Effector CD8-positive, alpha-beta T cell (primary cell): ENCODE results near the gene A3GALT2.

Source experiments
- DNase-seq: peaks from one replicate; lab custom pipeline; 2025; lab: John Stamatoyannopoulos, UW

The A3GALT2 gene

DNA sequence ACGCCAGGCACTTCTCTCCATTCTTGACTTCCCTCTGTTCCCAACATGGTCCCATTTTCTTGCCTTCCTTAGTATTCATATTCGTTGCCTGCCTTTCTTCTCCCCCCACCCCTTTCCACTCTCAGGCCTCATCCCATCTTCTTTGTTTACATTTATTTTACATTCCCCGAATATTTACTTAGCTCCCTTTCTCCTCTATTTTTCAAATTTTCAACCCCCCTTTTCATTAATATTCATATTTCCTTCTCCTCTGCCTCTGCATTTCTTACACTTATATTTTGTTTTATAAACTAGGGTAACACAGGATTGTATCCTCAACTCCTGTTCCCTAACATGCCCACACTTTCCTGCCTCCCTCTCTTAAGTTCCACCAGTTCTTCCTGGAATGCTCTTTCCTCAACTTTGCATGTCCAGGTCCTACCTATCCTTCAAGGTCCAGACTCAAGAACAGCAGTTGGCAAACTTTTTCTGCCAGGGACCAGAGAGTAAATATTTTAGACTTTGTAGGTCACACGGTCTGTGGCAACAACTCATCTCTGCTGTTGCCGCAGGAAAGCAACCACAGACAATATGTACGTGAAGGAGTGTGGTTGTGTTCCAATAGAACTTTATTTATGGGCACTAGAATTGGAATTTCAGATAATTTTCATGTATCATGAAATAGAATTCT lies 29.8 kb upstream of the A3GALT2 start:
- DNase-seq = no peak

DNA sequence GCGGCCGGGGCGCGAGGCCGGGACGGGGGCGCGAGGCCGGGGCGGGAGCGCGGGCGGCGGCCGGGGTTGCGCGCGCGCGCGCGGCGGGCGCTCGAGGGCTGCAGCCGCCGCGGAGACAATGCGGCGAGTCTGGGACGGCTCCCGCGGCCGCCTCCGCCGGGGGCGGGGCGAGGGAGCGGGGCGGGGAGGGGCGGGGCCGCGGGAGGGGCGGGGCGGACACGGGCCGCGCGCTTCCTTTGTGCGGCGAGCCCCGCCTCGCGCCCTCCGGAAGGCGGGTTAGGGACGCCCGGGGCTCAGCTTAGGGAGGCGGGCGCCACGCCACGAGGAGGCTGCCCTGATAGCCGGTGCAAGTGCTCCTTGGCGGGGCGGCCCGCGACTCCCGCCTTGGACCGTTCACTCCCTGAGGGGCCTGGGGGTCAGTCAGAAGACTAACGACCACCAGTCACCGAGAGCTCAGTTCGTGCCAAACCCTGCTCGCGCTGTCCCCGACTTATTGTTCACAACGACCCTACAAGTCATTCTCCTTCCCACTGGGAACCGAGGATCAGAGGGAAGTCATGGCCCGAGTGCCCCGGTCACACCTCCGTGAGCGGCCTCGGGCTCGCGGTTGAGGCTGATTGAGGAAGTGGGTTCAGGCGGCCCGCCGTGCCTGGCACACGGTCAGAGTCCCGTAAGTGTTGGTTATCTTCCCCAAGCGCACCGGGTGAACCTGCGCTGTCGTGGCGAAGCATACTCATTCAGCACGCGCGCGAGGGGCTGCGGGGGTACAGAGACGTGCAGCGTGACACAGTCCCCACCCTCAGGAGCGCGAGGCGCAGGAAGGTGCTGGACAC lies 29.1 kb upstream of the A3GALT2 start:
- DNase-seq = peak; percentile 67

DNA sequence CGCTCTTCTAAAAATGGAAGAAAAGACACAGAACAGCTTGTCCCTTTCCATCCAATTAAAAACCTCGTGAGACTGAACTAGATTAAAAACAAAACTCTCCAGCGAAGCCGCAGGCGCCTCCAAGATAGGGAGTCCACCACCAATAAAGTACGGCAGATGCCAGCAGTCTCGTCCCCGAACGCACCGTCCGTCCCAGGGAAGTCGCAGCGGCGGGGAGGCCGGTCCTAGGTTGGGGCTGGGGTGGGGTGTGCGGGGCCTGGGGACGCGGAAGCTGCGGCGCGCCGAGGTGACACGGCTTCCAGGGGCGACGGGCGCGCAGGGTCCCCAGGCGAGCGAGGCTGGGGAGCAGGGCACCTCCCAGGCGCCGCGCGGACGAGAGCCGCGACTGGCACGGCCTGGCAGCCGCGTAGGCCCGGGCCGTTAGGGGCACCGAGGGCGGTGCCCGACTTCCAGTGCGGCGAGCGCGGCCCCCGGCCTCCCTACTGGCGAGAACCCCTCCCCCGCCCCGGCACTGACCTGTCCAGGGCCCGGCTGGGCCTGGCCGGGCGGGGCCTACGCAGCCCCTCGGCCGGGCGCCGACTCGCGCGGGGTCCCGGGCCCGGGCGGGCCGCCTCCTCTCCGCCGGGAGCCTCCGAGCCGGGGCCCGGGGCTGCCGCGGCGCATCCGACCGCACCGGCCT lies 28.3 kb upstream of the A3GALT2 start:
- peak; percentile 11 for DNase-seq

DNA sequence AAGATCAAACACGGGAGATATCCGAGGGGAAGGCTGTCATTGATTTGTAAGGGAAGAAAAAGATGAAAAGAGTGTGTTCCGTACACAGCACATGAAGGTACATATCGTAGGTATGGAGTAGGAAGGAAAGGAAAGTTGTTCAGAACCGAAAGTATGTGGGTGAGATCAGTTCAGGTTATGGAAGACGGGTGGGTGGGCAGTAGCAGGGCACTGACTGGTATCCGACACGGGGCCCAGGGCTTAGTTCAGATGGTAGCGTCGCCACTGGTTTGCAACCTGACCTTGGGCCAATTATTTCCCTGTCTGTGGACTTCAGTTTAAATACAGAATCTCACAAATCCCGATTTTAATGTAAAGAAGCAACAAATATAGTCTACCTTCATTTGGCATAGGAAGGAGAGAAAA lies 27.8 kb upstream of the A3GALT2 start:
- DNase-seq = no peak

DNA sequence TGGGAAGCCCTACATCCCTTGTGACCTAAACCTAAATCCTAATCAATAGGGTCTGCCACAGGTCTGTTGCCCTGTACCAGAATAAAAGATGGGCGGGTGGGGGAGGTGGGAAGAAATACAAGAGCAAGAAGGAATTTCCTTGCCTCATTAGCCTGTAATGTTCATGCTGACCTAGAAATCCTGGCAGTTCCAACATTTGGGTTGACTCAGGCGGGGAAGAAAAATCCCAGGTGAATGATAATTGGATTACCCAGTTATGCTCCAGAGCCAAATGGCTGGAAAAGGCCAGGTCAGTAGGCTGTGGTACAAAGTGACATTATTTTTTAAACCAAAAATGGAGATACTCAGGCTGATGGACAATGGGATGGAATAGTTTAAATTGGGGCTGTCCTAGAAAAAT lies 27.3 kb upstream of the A3GALT2 start:
- no peak for DNase-seq

DNA sequence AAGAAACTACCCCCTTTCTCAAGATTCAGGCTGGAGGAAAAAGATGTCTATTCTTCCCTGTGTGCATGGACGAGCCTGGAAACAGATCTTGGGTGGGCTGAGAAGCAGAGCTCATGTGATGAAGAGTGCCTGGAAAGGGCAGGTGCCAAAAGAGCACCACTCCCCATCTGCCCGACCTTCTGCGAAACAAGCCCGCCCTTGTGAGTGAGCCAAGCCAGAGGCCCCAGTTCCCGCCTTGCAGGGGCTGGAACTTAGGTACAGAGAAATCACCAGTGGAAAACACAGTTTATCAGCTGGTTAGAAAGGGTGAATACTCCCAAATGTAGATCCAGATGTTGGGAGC lies 26.7 kb upstream of the A3GALT2 start:
- no peak for DNase-seq

DNA sequence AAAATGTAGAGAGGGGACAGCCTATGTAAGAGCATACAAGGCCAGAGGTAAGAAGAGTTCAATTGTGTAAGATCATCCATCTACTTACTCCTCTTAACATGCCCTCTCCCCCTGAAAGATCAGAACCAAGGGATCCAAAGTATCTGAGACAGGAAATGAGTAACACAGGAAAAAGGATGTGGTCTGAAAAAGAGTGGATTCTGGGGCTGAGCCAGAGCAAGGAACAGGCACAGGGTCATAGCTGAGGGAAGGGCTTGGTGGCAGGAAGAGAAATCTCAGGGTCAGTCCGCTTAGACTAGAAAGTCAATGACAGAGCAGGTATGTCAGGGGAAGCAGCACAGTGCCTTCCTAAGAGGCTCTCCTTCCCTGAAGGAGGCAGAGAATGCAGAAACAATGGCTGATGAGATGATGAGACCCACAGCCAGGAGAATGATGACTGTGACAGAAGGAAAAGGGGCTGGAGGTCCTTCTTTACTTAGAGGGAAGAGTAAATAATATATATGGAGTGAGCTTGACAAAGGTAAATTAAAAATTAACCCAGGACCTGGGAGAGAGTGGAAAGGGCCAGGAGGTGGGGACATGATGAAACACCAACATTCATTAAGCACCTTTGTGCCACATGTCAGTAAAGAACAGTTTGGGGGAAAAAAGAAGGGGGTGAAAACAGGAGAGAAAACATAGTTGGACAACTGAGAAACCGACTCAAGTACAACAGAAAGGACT lies 26.2 kb upstream of the A3GALT2 start:
- no peak for DNase-seq

DNA sequence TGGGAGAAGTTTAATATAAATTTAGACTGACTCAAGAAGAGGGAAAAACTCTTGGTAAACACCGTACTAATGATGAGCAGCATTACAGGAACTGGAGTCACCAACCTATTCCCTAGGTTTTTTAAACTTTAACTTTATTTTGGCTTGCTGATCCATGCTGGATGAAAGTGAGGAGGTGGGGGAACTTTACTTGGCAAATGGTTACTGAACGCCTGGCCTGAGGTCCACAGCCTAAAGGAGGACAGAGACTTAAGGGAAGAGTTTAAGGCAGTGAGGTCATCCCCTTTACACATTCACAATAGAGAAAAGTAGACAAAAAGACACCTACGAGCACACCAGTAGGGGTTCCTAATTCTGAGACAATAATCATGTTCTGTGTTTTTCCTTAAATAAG lies 25.6 kb upstream of the A3GALT2 start:
- no peak for DNase-seq

DNA sequence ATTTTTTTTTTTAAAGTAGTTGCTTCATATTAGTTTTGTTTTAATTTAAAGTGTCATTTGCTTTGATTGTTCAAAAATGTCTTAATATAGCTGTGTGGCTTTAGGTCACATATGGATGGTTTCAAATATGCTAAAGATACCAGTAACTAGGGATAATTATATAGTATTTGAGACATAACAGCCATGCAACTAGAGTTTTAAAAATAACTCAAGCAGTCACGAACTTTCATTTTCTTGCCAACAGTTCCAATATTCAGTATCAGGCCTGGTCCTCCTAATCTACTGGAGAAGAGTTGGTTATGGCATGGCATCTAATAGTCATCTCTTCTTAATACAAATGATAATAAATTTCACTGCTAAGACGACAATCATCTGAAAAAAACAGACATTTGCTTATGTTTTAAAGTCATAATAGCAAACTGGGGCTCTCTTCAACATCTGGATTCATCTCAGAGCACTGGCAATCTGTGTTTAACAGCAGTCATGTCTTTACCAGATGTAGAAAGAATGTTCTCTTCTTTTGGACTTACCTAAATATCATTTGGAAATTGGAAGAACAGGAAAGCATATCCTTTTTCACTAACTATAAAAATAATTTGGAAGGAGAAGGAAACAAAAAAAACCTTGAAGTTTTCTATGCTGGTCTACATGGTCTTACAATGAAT lies 24.1 kb upstream of the A3GALT2 start:
- no peak for DNase-seq

DNA sequence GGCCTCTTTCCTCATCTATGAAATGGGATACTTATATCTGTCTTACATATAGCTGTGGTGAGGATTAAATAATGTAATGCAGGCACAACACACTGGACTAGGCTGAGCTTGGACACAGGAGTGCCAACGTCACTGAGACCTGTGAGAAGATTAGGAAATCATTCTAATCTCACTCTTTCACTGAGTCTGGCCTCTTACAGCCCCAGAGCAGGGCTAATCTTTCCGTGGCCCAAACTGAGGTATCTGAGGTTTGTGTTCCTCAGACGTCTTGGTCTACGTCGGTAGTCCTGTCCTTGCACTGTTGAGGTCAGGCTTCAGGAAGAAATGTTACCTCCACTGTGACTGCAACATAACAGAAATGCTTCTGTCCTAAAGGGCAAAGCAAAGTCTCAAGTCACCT lies 22.6 kb upstream of the A3GALT2 start:
- DNase-seq = no peak

DNA sequence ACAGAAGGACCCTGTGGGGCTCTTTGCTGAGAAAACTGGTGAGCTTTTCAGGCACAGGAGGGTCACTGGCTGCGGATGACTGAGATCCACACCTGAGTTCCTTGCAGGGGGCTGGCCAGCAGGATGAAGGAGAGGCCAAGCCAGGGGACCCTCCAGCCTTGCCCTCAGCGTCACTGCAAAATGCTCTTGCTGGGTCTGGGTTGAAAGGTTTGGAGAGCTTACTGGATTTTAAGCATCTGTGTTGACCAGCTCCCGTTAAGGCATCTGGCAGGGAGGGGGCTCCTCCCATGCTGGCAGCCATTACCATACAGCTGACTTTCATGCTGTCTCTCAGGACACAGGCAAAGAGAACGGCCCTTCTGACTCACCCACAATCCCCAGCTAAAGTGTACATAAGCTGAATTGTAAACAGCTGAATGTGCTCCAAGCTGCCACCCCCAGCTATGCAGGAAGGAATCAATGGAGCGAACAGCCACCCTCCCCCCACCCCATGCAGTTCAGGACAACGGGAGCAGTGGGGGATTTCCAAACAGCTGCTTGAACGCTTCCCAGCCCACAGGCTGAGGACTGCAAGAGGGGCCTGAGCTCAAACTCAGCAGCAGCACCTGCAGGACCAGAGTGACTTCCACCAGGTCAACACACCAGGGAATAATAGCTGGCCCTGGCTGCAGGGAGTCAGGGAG lies 21.3 kb upstream of the A3GALT2 start:
- DNase-seq = no peak

DNA sequence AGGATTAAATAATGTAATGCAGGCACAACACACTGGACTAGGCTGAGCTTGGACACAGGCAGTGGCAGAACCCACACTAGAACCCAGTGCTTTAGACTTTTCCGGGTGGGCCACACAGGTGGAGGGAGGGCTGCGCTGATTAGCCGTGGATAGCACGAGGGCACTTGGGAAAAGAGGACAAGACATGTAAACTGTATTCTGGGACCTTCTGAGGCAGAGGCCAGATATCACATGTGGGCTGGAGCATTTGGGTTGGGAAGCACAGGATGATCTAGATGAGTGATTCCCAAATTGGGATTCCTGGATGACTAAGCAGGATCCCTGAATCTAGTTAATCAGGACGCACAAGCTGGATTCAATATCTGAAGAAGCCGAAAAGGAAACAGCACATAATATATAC lies 20.3 kb upstream of the A3GALT2 start:
- no peak for DNase-seq

DNA sequence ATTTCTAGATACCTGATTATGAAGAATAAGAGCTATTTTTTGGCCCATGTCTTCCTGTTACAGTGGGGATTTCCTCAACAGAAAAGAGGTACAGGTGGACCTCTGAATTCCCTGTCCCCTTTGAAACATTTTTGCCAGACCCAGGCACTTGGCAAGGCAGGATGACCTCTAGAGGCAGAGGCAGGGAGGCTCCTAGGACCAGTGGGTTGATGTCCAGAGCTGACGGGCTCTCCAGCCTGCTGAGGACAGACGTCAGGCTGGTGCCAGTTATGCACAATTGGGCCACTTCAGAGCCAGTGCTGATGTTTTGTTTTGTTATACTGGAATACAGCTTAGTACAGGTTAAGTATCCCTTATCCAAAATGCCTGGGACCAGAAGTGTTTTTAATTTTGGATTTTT lies 18.5 kb upstream of the A3GALT2 start:
- DNase-seq = no peak

DNA sequence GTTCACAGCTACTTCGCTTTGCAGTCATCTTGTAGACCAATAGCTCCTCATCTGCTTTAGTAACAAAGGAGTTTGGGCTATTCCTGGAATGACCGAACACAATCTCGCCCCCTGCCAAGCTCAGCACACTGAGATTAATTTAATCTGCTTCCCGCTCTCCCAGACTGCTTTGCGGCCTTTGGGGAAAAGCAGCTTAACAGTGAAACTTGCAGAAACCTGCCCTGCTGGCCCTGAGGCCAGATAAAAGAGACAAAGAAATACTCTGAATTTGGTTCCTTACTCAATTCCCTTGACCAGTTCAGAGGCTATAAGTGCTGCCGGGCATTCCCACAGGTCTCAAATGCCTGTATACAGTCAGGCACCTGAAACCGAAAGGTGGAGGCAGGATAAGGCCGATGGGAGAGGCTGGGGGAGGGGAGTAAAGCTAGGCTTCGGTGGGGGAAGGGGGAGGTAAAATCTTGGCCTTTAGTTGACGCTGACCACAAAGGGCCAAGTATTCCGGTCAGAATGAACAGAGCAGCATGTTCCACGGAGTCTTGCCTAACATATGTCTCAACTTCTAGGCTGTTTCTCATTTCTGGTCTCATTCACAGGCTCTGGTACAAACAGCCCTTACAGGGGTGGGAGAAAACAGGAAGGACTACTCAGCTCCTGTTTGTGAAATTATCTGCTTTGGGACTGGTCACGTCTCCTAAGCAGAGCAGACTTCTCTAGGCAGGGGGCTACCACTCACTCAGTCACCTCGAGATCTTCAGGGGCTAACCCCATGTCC lies 17.7 kb upstream of the A3GALT2 start:
- no peak for DNase-seq

DNA sequence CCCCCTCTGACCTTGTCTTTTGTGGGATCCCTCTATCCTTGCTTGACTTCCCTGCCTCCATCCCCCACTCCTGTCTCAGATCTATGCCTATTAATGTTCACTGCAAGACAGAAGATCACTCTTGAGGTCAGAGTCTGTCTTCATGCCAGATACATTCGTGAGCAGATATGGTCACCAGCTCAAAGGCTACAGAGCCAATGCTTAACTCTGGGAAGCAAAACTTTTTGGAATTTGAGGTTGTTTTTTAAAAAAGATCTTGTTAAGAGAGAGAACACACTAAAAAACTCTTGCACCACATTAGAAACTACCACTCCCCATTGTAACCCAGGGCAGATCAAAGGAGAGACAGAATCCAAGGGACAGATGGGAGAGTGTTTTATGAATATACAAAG lies 17.1 kb upstream of the A3GALT2 start:
- DNase-seq = no peak

DNA sequence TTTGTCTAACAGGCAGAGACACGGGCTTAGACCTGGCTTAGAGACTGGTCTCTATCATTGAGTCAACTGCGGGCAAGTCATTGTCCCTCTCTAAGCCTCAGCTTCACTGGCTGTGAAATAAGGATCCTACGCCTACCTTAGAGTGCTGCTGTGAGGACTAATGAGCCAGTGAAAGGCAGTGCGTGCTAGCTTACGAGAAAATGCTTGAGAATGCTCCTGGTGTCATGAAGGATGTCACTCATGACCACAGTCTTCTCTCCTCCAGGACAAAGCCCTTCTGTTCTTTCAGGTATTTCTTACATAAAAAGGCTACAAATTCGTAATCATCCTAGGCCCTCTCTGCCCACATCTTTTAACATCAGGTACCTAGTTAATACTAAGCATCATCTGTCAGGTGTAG lies 16.5 kb upstream of the A3GALT2 start:
- no peak for DNase-seq

DNA sequence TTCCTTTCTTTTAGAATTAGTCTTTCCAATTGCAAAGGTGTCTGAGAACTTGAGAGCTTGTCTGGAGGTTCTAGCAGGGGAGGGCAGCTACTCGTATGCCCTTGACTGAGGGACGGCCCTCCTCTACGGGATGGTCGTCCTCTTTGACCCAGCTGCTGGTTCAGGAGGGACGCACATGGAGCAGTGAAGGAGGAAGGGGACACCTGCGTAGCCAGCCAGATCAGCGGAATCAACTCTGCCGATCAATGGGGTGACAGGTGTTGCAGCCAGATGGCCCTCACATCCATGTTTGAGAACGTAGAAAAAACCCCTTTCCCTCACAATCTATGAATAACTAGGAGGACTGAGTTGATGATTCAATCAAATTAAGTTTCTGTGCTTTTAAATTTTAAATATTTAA lies 15.7 kb upstream of the A3GALT2 start:
- no peak for DNase-seq

DNA sequence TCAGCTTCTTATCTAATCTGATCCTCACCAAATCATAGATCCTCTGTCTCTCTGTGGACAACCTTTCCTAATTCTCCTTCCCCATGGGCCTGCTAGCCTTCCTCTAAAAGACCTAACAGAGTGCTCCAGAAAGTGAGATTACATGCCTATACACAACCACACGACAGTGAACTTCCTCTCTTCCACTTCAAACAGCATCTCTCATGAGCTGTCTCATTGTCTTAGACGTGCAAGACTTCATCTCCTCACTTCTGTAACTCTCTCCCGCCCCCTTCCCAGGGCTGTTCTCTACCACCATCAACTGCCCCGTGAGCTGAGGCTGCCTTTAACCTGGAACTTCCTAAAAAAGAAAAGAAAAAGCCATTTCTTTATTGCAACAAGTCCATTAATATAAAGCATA lies 14.1 kb upstream of the A3GALT2 start:
- no peak for DNase-seq

DNA sequence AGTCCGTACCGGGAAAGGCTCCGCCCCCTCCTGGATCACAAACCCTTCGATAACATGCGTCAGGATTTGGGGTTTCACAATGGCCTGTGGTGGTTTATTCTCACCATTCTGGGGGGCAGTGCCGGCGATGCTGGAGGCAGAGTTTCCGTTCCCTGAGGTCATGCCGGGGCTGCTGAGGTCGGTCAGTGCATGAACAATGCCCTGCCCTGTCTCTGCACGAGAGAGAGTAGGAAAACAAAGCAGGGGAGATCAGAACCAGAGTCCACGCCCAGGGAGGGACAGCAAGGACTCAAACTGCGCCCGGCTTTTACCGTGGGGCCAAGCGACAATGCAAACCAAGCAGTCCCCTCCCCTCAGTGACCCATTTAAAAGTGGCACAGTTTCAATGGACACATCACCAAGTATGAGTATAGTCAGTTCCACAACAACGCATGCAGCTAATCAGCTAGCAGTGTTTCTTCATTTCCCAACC lies 13.2 kb upstream of the A3GALT2 start:
- no peak for DNase-seq

DNA sequence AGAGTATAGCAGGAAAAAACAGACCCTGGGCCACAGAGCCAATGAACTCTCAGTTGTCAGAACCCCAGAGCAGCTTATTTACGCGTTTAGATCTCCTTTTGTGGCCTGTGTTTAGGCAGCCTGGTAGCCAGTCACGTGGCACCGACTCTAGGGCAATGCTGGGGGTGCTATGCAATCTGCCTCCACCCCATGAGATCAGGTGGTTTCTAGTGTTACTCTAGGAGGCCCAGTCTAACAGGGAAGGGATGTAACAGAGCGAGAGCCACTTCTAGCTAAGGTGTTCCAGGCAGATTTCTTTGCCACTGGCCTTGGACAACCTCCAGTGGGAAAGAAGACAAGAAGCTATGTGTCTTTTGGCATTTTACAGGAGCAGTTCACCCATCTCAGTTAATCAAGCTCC lies 12.0 kb upstream of the A3GALT2 start:
- DNase-seq = no peak
